ENCODE results near the gene FEM1C.

Gene FEM1C

GRCh38 chr5:115579747-115580173 is 35.2 kb upstream of the FEM1C start:
- Histone ChIP-seq H3K18ac (ENCODE audit: low read length) (no peak overlapping the region), H2BK12ac (ENCODE audit: low read length) (no peak overlapping the region), H3K23ac (ENCODE audit: low read length) (no peak overlapping the region), H3K14ac (ENCODE audit: low read length) (no peak overlapping the region), H3K4me1 (ENCODE audit: control insufficient read depth in 1 of 2, insufficient read depth in 2 of 2, low read length in 2 of 2) (no peaks in the 10 kb centered on the region), H3K4ac (ENCODE audit: low read depth, low read length) (no peak overlapping the region), H3K27me3 (ENCODE audit: insufficient read depth, low read length) (no peaks in the 10 kb centered on the region), H4K91ac (ENCODE audit: low read depth, low read length) (no peak overlapping the region), H3K36me3 (ENCODE audit: control insufficient read depth in 1 of 2, insufficient read depth in 2 of 2, low read length in 2 of 2) (no peaks in the 10 kb centered on the region), H4K12ac (ENCODE audit: low read depth, low read length) (no peak overlapping the region), H3K4me3 (ENCODE audit: low read depth, low read length) (no peak overlapping the region), H3K79me2 (ENCODE audit: control insufficient read depth, insufficient read depth, low read length, poor library complexity) (no peaks in the 10 kb centered on the region), H2AFZ (ENCODE audit: insufficient read depth, low read length, poor library complexity) (no peak overlapping the region), H4K8ac (ENCODE audit: low read depth, low read length) (no peak overlapping the region), H3K79me1 (ENCODE audit: low read length) (no peaks in the 10 kb centered on the region), H2AK5ac (ENCODE audit: low read length) (no peak overlapping the region), H3K9ac (ENCODE audit: low read length) (no peak overlapping the region), H3K4me2 (ENCODE audit: low read length) (no peak overlapping the region), H2BK120ac (ENCODE audit: insufficient read depth, low read length, poor library complexity) (no peak overlapping the region), H2BK5ac (ENCODE audit: low read depth, low read length, poor library complexity) (no peak overlapping the region), H3K9me3 (ENCODE audit: insufficient read depth, low read depth, low read length) (no peaks in the 10 kb centered on the region), H3K27ac (ENCODE audit: low read depth, low read length) (no peak overlapping the region)
- DNase-seq: peak in 1 of 2 donors; percentile 39
- no CpG with 5 or more reads among the region's 6 CpGs for WGBS (ENCODE audit: extremely low coverage, insufficient coverage, insufficient read length)

- Histone ChIP-seq H3K4me1 (ENCODE audit: control insufficient read depth in 1 of 2, insufficient read depth in 2 of 2, low read length in 2 of 2) (no peaks in the 10 kb centered on the region), H3K27me3 (ENCODE audit: insufficient read depth, low read length) (no peaks in the 10 kb centered on the region), H3K4me3 (ENCODE audit: low read depth, low read length) (no peak overlapping the region), H3K4ac (ENCODE audit: low read depth, low read length) (no peak overlapping the region), H3K79me2 (ENCODE audit: control insufficient read depth, insufficient read depth, low read length, poor library complexity) (no peaks in the 10 kb centered on the region), H4K91ac (ENCODE audit: low read depth, low read length) (no peak overlapping the region), H4K12ac (ENCODE audit: low read depth, low read length) (no peak overlapping the region), H3K36me3 (ENCODE audit: control insufficient read depth in 1 of 2, insufficient read depth in 2 of 2, low read length in 2 of 2) (no peaks in the 10 kb centered on the region), H2AFZ (ENCODE audit: insufficient read depth, low read length, poor library complexity) (no peak overlapping the region), H3K9ac (ENCODE audit: low read length) (no peak overlapping the region), H3K14ac (ENCODE audit: low read length) (no peak overlapping the region), H3K9me3 (ENCODE audit: insufficient read depth, low read depth, low read length) (no peaks in the 10 kb centered on the region), H3K23ac (ENCODE audit: low read length) (no peak overlapping the region), H2BK120ac (ENCODE audit: insufficient read depth, low read length, poor library complexity) (no peak overlapping the region), H3K18ac (ENCODE audit: low read length) (no peak overlapping the region), H3K4me2 (ENCODE audit: low read length) (no peak overlapping the region), H2BK12ac (ENCODE audit: low read length) (no peak overlapping the region), H3K79me1 (ENCODE audit: low read length) (no peaks in the 10 kb centered on the region), H2AK5ac (ENCODE audit: low read length) (no peak overlapping the region), H2BK5ac (ENCODE audit: low read depth, low read length, poor library complexity) (no peak overlapping the region), H3K27ac (ENCODE audit: low read depth, low read length) (no peak overlapping the region), H4K8ac (ENCODE audit: low read depth, low read length) (no peak overlapping the region)
- WGBS (ENCODE audit: extremely low coverage, insufficient coverage, insufficient read length): no CpG with 5 or more reads among the region's 3 CpGs
- DNase-seq: no peak
Measured at GRCh38 chr5:115579216-115579615, 34.6 kb upstream of the FEM1C start.

GRCh38 chr5:115578657-115579056 is 34.1 kb upstream of the FEM1C start:
- no peak for DNase-seq
- Histone ChIP-seq H4K91ac (ENCODE audit: low read depth, low read length) (no peak overlapping the region), H3K18ac (ENCODE audit: low read length) (no peak overlapping the region), H3K9me3 (ENCODE audit: insufficient read depth, low read depth, low read length) (no peaks in the 10 kb centered on the region), H4K12ac (ENCODE audit: low read depth, low read length) (no peak overlapping the region), H2BK12ac (ENCODE audit: low read length) (no peak overlapping the region), H3K79me1 (ENCODE audit: low read length) (no peaks in the 10 kb centered on the region), H3K4me3 (ENCODE audit: low read depth, low read length) (no peak overlapping the region), H3K27ac (ENCODE audit: low read depth, low read length) (no peak overlapping the region), H2BK120ac (ENCODE audit: insufficient read depth, low read length, poor library complexity) (no peak overlapping the region), H3K4me1 (ENCODE audit: control insufficient read depth in 1 of 2, insufficient read depth in 2 of 2, low read length in 2 of 2) (no peaks in the 10 kb centered on the region), H3K36me3 (ENCODE audit: control insufficient read depth in 1 of 2, insufficient read depth in 2 of 2, low read length in 2 of 2) (no peaks in the 10 kb centered on the region), H3K4ac (ENCODE audit: low read depth, low read length) (no peak overlapping the region), H3K9ac (ENCODE audit: low read length) (no peak overlapping the region), H3K4me2 (ENCODE audit: low read length) (no peak overlapping the region), H2AK5ac (ENCODE audit: low read length) (no peak overlapping the region), H2BK5ac (ENCODE audit: low read depth, low read length, poor library complexity) (no peak overlapping the region), H4K8ac (ENCODE audit: low read depth, low read length) (no peak overlapping the region), H3K14ac (ENCODE audit: low read length) (no peak overlapping the region), H3K79me2 (ENCODE audit: control insufficient read depth, insufficient read depth, low read length, poor library complexity) (no peaks in the 10 kb centered on the region), H3K27me3 (ENCODE audit: insufficient read depth, low read length) (no peaks in the 10 kb centered on the region), H3K23ac (ENCODE audit: low read length) (no peak overlapping the region), H2AFZ (ENCODE audit: insufficient read depth, low read length, poor library complexity) (no peak overlapping the region)
- WGBS (ENCODE audit: extremely low coverage, insufficient coverage, insufficient read length): no CpG with 5 or more reads among the region's 3 CpGs

- Histone ChIP-seq H4K12ac (ENCODE audit: low read depth, low read length) (no peak overlapping the region), H4K8ac (ENCODE audit: low read depth, low read length) (no peak overlapping the region)
- WGBS (ENCODE audit: extremely low coverage, insufficient coverage, insufficient read length): no CpG with 5 or more reads among the region's 6 CpGs
Measured at GRCh38 chr5:115577741-115578140, 33.2 kb upstream of the FEM1C start.

More at GRCh38 chr5:115577741-115578140, 33.2 kb upstream of the FEM1C start:
- Histone ChIP-seq H3K79me1 (ENCODE audit: low read length) (no peaks in the 10 kb centered on the region), H3K23ac (ENCODE audit: low read length) (no peak overlapping the region), H3K18ac (ENCODE audit: low read length) (no peak overlapping the region), H4K91ac (ENCODE audit: low read depth, low read length) (no peak overlapping the region), H3K36me3 (ENCODE audit: control insufficient read depth in 1 of 2, insufficient read depth in 2 of 2, low read length in 2 of 2) (no peaks in the 10 kb centered on the region), H3K14ac (ENCODE audit: low read length) (no peak overlapping the region), H2BK12ac (ENCODE audit: low read length) (no peak overlapping the region), H3K4me3 (ENCODE audit: low read depth, low read length) (no peak overlapping the region), H3K9me3 (ENCODE audit: insufficient read depth, low read depth, low read length) (no peaks in the 10 kb centered on the region), H3K27me3 (ENCODE audit: insufficient read depth, low read length) (no peaks in the 10 kb centered on the region), H3K4me1 (ENCODE audit: control insufficient read depth in 1 of 2, insufficient read depth in 2 of 2, low read length in 2 of 2) (no peaks in the 10 kb centered on the region), H2BK5ac (ENCODE audit: low read depth, low read length, poor library complexity) (no peak overlapping the region), H3K4ac (ENCODE audit: low read depth, low read length) (no peak overlapping the region), H2BK120ac (ENCODE audit: insufficient read depth, low read length, poor library complexity) (no peak overlapping the region), H3K4me2 (ENCODE audit: low read length) (no peak overlapping the region), H3K79me2 (ENCODE audit: control insufficient read depth, insufficient read depth, low read length, poor library complexity) (no peaks in the 10 kb centered on the region), H3K9ac (ENCODE audit: low read length) (no peak overlapping the region), H2AFZ (ENCODE audit: insufficient read depth, low read length, poor library complexity) (no peak overlapping the region), H2AK5ac (ENCODE audit: low read length) (no peak overlapping the region), H3K27ac (ENCODE audit: low read depth, low read length) (no peak overlapping the region)
- no peak for DNase-seq

Measured in trophoblast cell (in vitro differentiated cells and primary cell).